H1 (cell line): ENCODE data around the gene TRMT6. TPM values are rescaled to one million over a fixed set of nuclear protein-coding genes. Genes with fewer than 3 reads are reported as not detected.

Experiments used
- CTCF ChIA-PET: fragments of 300-600 bp; sonication (Branson Sonifier 250); formaldehyde crosslinking; loops from one replicate; lab custom pipeline; 2021; ENCODE audit not compliant: partially characterized antibody; lab: Charles Lee
- POLR2A ChIA-PET: fragments of 300-600 bp; sonication (Branson Sonifier 250); formaldehyde crosslinking; loops from one replicate; lab custom pipeline; 2021; ENCODE audit warnings: inconsistent platforms; ENCODE audit not compliant: partially characterized antibody; lab: Charles Lee
- DNase-seq, 2 experiments: peaks; one replicate each; pipeline versions ENCODE4 v3.0.0 to v3.0.0-alpha.2; 2010 to 2022; ENCODE audit warnings: low spot score in 2 of 2, low read depth in 1 of 2, mixed read lengths in 1 of 2
- FAIRE-seq: peaks from 2 replicates; lab custom pipeline; 2011; peaks lifted over from hg19 to GRCh38; lab: Jason Lieb, UNC
- H2AFZ ChIP-seq: 2 replicates; pipeline ENCODE4 v1.8.1; 2012; ENCODE audit warnings: low read length, inconsistent platforms
- H2AK5ac ChIP-seq: 2 replicates; pipeline ENCODE4 v1.6.1; 2013; ENCODE audit warnings: low read depth, low read length
- H2BK120ac ChIP-seq: replicated peaks from 2 replicates; pipeline ENCODE3; 2013; ENCODE audit warnings: low read depth, low read length, inconsistent platforms
- H2BK12ac ChIP-seq: 2 replicates; pipeline ENCODE4 v1.6.1; 2013; ENCODE audit warnings: low read depth, low read length
- H2BK15ac ChIP-seq: 2 replicates; pipeline ENCODE4 v1.6.1; 2013; ENCODE audit warnings: low read length
- H2BK20ac ChIP-seq: 2 replicates; pipeline ENCODE4 v1.6.1; 2013; ENCODE audit warnings: low read length
- H2BK5ac ChIP-seq: 2 replicates; pipeline ENCODE4 v1.6.1; 2013; ENCODE audit warnings: low read depth, low read length
- H3K14ac ChIP-seq: 2 replicates; pipeline ENCODE4 v1.6.1; 2013; ENCODE audit warnings: inconsistent platforms; ENCODE audit not compliant: insufficient read length
- H3K18ac ChIP-seq: 2 replicates; pipeline ENCODE4 v1.6.1; 2013; ENCODE audit warnings: low read length; ENCODE audit errors: extremely low read depth
- H3K23ac ChIP-seq: 2 replicates; pipeline ENCODE4 v1.6.1; 2013; ENCODE audit warnings: inconsistent platforms; ENCODE audit not compliant: insufficient read length
- H3K23me2 ChIP-seq: 2 replicates; pipeline ENCODE4 v1.6.1; 2013; ENCODE audit warnings: low read depth, low read length
- H3K27ac ChIP-seq: 2 replicates; pipeline ENCODE4 v1.6.1; 2011; ENCODE audit warnings: low read depth, low read length, inconsistent platforms
- H3K27me3 ChIP-seq, 4 experiments: replicated peaks in 1 of 4; 1 replicate in 1 of 4; 2 replicates in 3 of 4; pipeline versions ENCODE4 v1.6.1 to v1.8.1; 2011 to 2013; ENCODE audit warnings: low read length in 3 of 4, mild to moderate bottlenecking in 3 of 4, inconsistent platforms in 2 of 4, mixed read lengths in 2 of 4, moderate library complexity in 1 of 4; ENCODE audit not compliant: control insufficient read depth in 3 of 4, insufficient read depth in 3 of 4; ENCODE audit errors: extremely low read depth in 1 of 4
- H3K36me3 ChIP-seq, 4 experiments: 2 replicates each; pipeline versions ENCODE4 v1.6.1 to v1.8.1; 2011 to 2013; ENCODE audit warnings: mild to moderate bottlenecking in 4 of 4, low read length in 3 of 4, moderate library complexity in 2 of 4, control low read depth in 1 of 4, inconsistent platforms in 1 of 4; ENCODE audit not compliant: insufficient read depth in 4 of 4, control insufficient read depth in 2 of 4
- H3K4ac ChIP-seq: replicated peaks from 2 replicates; pipeline ENCODE3; 2013; ENCODE audit warnings: low read length, low read depth, mixed read lengths, inconsistent platforms; ENCODE audit not compliant: insufficient read length
- H3K4me1 ChIP-seq, 4 experiments: replicated peaks in 1 of 4; 1 replicate in 1 of 4; 2 replicates in 3 of 4; pipeline versions ENCODE4 v1.6.1 to v1.8.1; 2011 to 2013; ENCODE audit warnings: low read length in 3 of 4, inconsistent platforms in 2 of 4, mixed read lengths in 1 of 4; ENCODE audit not compliant: insufficient read depth in 4 of 4, control insufficient read depth in 3 of 4
- H3K4me2 ChIP-seq, 2 experiments: 2 replicates each; pipeline versions ENCODE4 v1.6.1 to v1.8.1; 2011 to 2013; ENCODE audit warnings: low read depth in 2 of 2, low read length in 2 of 2, control low read depth in 1 of 2, inconsistent platforms in 1 of 2, mild to moderate bottlenecking in 1 of 2; ENCODE audit not compliant: insufficient read depth in 1 of 2
- H3K4me3 ChIP-seq, 4 experiments: fragments of 200-600, 300-600 bp in 1 of 4; sonication (generic), shearing (Covaris generic), sonication (Bioruptor Twin) in 1 of 4; 2 replicates each; pipeline versions ENCODE4 v1.5.1 to v1.8.1; 2011 to 2016; ENCODE audit warnings: low read length in 4 of 4, low read depth in 3 of 4, control low read depth in 2 of 4, inconsistent platforms in 2 of 4, mild to moderate bottlenecking in 2 of 4, mixed read lengths in 1 of 4, moderate library complexity in 1 of 4; ENCODE audit not compliant: insufficient read depth in 2 of 4; ENCODE audit errors: extremely low read depth in 1 of 4
- H3K56ac ChIP-seq: replicated peaks from 2 replicates; pipeline ENCODE3; 2013; ENCODE audit warnings: low read depth, mild to moderate bottlenecking, mixed read lengths, low read length, inconsistent platforms; ENCODE audit not compliant: insufficient read length
- H3K79me1 ChIP-seq: 2 replicates; pipeline ENCODE4 v1.6.1; 2013; ENCODE audit warnings: low read depth, low read length, control low read depth
- H3K79me2 ChIP-seq, 2 experiments: 2 replicates each; pipeline versions ENCODE4 v1.6.1 to v1.8.1; 2012 to 2013; ENCODE audit warnings: low read length in 2 of 2, mild to moderate bottlenecking in 2 of 2, inconsistent platforms in 1 of 2; ENCODE audit not compliant: insufficient read depth in 2 of 2, control insufficient read depth in 1 of 2
- H3K9ac ChIP-seq, 4 experiments: replicated peaks in 1 of 4; 1 replicate in 1 of 4; 2 replicates in 3 of 4; pipeline versions ENCODE4 v1.6.1 to v1.8.1; 2011 to 2013; ENCODE audit warnings: low read depth in 3 of 4, low read length in 3 of 4, control low read depth in 2 of 4, mild to moderate bottlenecking in 2 of 4, moderate library complexity in 2 of 4, inconsistent platforms in 1 of 4; ENCODE audit errors: extremely low read depth in 1 of 4
- H3K9me3 ChIP-seq, 2 experiments: 2 replicates each; pipeline versions ENCODE4 v1.6.1 to v1.8.1; 2012 to 2013; ENCODE audit warnings: mild to moderate bottlenecking in 2 of 2, moderate library complexity in 2 of 2, control low read depth in 1 of 2, inconsistent platforms in 1 of 2, low read depth in 1 of 2, low read length in 1 of 2, mixed read lengths in 1 of 2; ENCODE audit not compliant: insufficient read depth in 2 of 2
- H4K20me1 ChIP-seq, 2 experiments: replicated peaks in 1 of 2; 2 replicates each; pipeline versions ENCODE3 to v1.8.1; 2011 to 2013; ENCODE audit warnings: inconsistent platforms in 2 of 2, low read length in 2 of 2, mild to moderate bottlenecking in 1 of 2; ENCODE audit not compliant: insufficient read depth in 2 of 2, control insufficient read depth in 1 of 2
- H4K5ac ChIP-seq: 2 replicates; pipeline ENCODE4 v1.6.1; 2013; ENCODE audit warnings: low read length, low read depth, mixed read lengths, inconsistent platforms; ENCODE audit not compliant: insufficient read length
- H4K8ac ChIP-seq: 2 replicates; pipeline ENCODE4 v1.8.0; 2013; ENCODE audit warnings: mild to moderate bottlenecking, moderate library complexity, low read length, inconsistent platforms; ENCODE audit not compliant: insufficient read depth; ENCODE audit errors: extremely low read depth
- H4K91ac ChIP-seq: replicated peaks from 2 replicates; pipeline ENCODE3; 2013; ENCODE audit warnings: low read length, mixed read lengths, inconsistent platforms; ENCODE audit not compliant: insufficient read length
- CHD2 ChIP-seq: IDR thresholded peaks from 2 replicates; pipeline ENCODE4 v1.6.1; 2012; ENCODE audit warnings: low read length, improper control_type of control experiment
- CREB1 ChIP-seq: IDR thresholded peaks from 2 replicates; pipeline ENCODE4 v1.6.1; 2012; ENCODE audit warnings: inconsistent platforms
- CTBP2 ChIP-seq: IDR thresholded peaks from 2 replicates; pipeline ENCODE4 v1.7.0; 2011; ENCODE audit warnings: borderline replicate concordance, mild to moderate bottlenecking, moderate library complexity, mixed read lengths, low read length; ENCODE audit not compliant: insufficient read depth, insufficient read length
- GTF2F1 ChIP-seq: IDR thresholded peaks from 2 replicates; pipeline ENCODE4 v1.6.1; 2012; ENCODE audit warnings: low read depth, low read length, improper control_type of control experiment, borderline replicate concordance
- NANOG ChIP-seq: IDR thresholded peaks from 2 replicates; pipeline ENCODE4 v1.6.1; 2011; ENCODE audit warnings: low read length, low read depth, mild to moderate bottlenecking, inconsistent platforms; ENCODE audit not compliant: insufficient read depth, poor library complexity, severe bottlenecking
- POLR2AphosphoS5 ChIP-seq: IDR thresholded peaks from 2 replicates; pipeline ENCODE4 v1.6.1; 2011; ENCODE audit warnings: low read depth, low read length
- RAD21 ChIP-seq, 2 experiments: IDR thresholded peaks in 1 of 2; conservative IDR thresholded peaks in 1 of 2; 2 replicates each; pipeline ENCODE4 v1.6.1; 2011; ENCODE audit warnings: low read depth in 2 of 2, low read length in 2 of 2, improper control_type of control experiment in 1 of 2, inconsistent platforms in 1 of 2, mild to moderate bottlenecking in 1 of 2, moderate library complexity in 1 of 2
- RBBP5 ChIP-seq: IDR thresholded peaks from 2 replicates; pipeline ENCODE4 v1.7.1; 2012; ENCODE audit warnings: low read depth, mild to moderate bottlenecking, inconsistent platforms, low read length, moderate library complexity, borderline replicate concordance
- SP2 ChIP-seq: IDR thresholded peaks from 2 replicates; pipeline ENCODE4 v1.6.1; 2012; ENCODE audit warnings: mild to moderate bottlenecking, low read length, inconsistent platforms
- TBP ChIP-seq: IDR thresholded peaks from 2 replicates; pipeline ENCODE4 v1.6.1; 2011; ENCODE audit warnings: low read depth, low read length, improper control_type of control experiment
- WGBS, 2 experiments: shearing (Covaris generic) in 1 of 2; methylation state at CpG; one replicate each; pipeline versions ENCODE4 v1.1.6 to v1.1.7; 2013 to 2015; ENCODE audit warnings: low lambda C conversion rate in 2 of 2, mixed read lengths in 2 of 2, inconsistent platforms in 1 of 2, low coverage in 1 of 2, missing lambda C conversion rate in 1 of 2; ENCODE audit not compliant: insufficient replicate concordance in 2 of 2, insufficient coverage in 1 of 2, insufficient read length in 1 of 2; ENCODE audit errors: extremely low coverage in 1 of 2, missing lambda C conversion rate in 1 of 2; 5-methylcytosine and 5-hydroxymethylcytosine counted together
- polyA plus RNA-seq, 7 experiments: library from polyadenylated mRNA; depleted of rRNA in 3 of 7; stranded (reverse) in 5 of 7; unstranded in 2 of 7; fragments of >200 nt in 5 of 7; fragments of 200-250 nt in 2 of 7; gene quantifications; 1 replicate in 5 of 7; 2 replicates in 1 of 7; 4 replicates in 1 of 7; pipeline versions ENCODE4 v1.2.1 to v1.2.3, GENCODE V29; 2011 to 2013; ENCODE audit warnings: missing spikeins in 2 of 7, mixed read lengths in 2 of 7
- total RNA-seq: library from RNA; stranded (reverse); fragmentation: NEBNext Ultra II Directional; extraction: Animal tissue kit (Norgen Biotek cat#: 25700); gene quantifications from 2 replicates; pipeline ENCODE4 v1.2.1, GENCODE V29; 2021

The TRMT6 gene
- total and polyA plus RNA-seq, 2 of the 8 experiments (the other 6 are each of a cell fraction or from before 2014, with no cell fraction given), result 6.9 to 23.3 TPM

DNA sequence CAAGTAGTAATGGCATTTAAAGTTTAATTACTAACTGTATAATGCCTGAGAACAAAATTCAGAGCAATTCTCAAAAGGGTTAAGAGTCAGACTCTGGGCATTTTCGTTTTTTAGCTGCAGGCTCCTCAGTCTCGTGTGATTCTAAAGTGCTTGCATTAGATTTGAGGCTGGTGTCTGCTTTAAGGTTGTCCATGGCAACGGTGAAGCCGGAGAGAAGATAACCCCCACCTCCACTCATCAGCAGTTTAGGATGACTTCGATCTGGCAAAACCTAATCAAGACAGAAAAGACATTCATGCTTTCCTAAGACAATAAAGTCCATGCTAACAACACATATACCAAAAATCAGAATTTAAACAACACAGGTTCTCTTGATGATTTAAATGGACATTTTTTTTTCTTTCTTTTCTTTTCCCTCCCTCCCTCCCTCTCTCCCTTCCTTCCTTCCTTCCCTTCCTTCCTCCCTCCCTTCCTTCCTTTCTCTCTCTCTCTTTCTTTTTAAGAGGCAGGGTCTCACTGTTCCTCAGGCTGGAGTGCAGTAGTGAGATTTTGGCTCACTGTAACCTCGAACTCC, 11.8 kb downstream of the TRMT6 start:
- H3K18ac ChIP-seq, result no peak overlapping the region
- no peak overlapping the region for H3K27ac ChIP-seq
- no peak overlapping the region for H2BK5ac ChIP-seq
- no peak overlapping the region for H3K23ac ChIP-seq
- 94% methylated on average over 6 of the region's 6 CpGs; no CpG with 5 or more reads in 1 of the 2 experiments for WGBS, 2 experiments
- H3K79me1 ChIP-seq, result no peaks in the 10 kb centered on the region
- H3K9me3 ChIP-seq, result no peaks in the 10 kb centered on the region
- peaks cover 20 to 53% (median 44%) of the 10 kb centered on the region in 4 experiments for H3K36me3 ChIP-seq
- H2AK5ac ChIP-seq, result no peak overlapping the region
- no peak overlapping the region for H4K91ac ChIP-seq
- H3K4me2 ChIP-seq, result no peak overlapping the region
- CTCF ChIA-PET, result interaction anchor here (1.0 kb wide), 1 partner anchor 408 kb away, joined by 3 read pairs; no protein-coding TSS in a partner anchor
- H2AFZ ChIP-seq, result no peak overlapping the region
- no peak overlapping the region for H3K14ac ChIP-seq
- no peak overlapping the region for H3K9ac ChIP-seq
- no peak overlapping the region for H2BK15ac ChIP-seq
- no peak for TF ChIP-seq NANOG
- TF ChIP-seq TBP, result no peak
- TF ChIP-seq CTBP2, result no peak
- no peak for TF ChIP-seq GTF2F1
- TF ChIP-seq POLR2AphosphoS5, result no peak
- TF ChIP-seq RBBP5, result no peak
- no peak for TF ChIP-seq SP2
- no peak for TF ChIP-seq CHD2
- no peak for TF ChIP-seq RAD21 (IDR thresholded peaks at IDR 0.05 in 1 of 2, conservative IDR thresholded peaks at IDR 0.05 in 1 of 2; ENCODE audit: low read depth in 2 of 2, low read length in 2 of 2)
- no peak for TF ChIP-seq CREB1
- H3K79me2 ChIP-seq, result no peaks in the 10 kb centered on the region
- H3K4me3 ChIP-seq, result no peak overlapping the region
- H3K23me2 ChIP-seq, result no peaks in the 10 kb centered on the region
- FAIRE-seq (no peak), DNase-seq (no peak)
- H4K20me1 ChIP-seq, result peaks cover 0 to 1% of the 10 kb centered on the region in 2 experiments
- H2BK12ac ChIP-seq, result no peak overlapping the region
- no peak overlapping the region for H2BK20ac ChIP-seq
- H4K8ac ChIP-seq, result no peak overlapping the region
- no peak overlapping the region for H3K4ac ChIP-seq
- H3K56ac ChIP-seq, result no peak overlapping the region
- POLR2A ChIA-PET, result no interaction called here
- H3K4me1 ChIP-seq, result no peaks in the 10 kb centered on the region
- H2BK120ac ChIP-seq, result no peak overlapping the region
- H3K27me3 ChIP-seq, result no peaks in the 10 kb centered on the region
- H4K5ac ChIP-seq, result no peak overlapping the region
